KBM-7 (cell line): ENCODE measurements around the gene MIX23.

Experiments
- DNase-seq: peaks from one replicate; pipeline ENCODE4 v3.0.0-alpha.2; 2015
- in situ Hi-C: fragments of 300-500 bp; cut with MboI; formaldehyde crosslinking; loops from 2 replicates; pipeline ENCODE4 v1.14.3; 2020; ENCODE audit warnings: low sequenced_read_pairs, low pct_unique_long_range_greater_than_20kb, mixed read lengths

The MIX23 gene

DNA sequence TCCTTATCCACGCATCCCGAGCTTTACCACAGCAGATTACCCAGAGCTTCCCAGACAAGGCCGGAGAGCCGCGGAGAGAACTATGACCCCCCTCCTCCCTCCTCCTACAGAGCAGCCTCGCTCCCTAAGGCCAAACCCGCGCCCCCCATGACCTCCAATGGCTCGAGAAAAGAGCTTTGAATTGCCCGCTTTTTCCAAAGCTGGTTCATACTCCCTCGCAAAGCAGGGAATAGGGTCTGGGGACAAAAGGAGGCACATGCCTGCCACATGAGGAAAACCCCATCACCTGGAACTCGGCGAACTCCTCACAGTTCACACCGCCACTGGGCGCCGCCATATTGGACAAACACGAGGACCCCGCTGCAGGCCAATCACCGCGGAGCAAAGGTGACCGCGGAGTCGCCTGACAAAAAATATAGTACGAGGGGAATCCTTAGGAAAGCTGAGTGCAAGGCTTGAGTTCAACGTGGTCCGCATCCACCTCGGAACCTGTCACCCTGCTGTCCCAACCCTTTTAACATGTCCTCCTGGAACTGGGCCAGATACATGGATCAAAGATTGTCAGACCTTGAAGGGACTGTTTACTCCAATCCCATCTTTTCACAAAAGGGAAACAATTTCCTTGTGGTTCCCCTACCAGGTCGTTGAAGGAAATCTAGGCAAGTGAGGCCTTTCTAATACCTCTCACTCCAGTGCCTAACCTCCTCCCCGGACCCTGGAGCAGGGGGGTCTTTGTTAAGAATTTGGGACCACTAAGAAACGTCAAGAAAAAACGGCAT, at the start of gene MIX23:
MIX23 (minus strand) TSS at position 344 of the 779 bp plus-strand sequence; CDS start at position 337, 7 bp downstream.
- in situ Hi-C loops = no loop called here
- DNase-seq = peak; percentile 89

DNA sequence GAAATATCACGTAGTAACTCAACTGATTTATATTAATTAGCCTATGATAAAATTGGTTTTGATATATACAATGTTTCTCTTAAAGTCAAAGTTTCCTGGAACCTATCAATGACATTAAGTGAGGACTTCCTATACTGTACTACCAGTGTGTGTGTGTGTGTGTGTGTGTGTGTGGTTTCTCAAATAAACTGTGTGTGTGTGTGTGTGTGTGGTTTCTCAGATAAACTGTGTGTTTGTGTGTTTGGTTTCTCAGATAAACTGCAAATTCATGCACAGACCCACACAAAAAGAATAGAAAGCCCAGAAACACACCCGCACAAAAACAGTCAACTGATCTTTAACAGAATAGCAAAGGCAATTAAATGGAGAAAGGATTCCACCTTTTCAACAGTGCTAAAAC, 47.3 kb upstream of the MIX23 start:
- no peak for DNase-seq
- in situ Hi-C loops = no loop called here

DNA sequence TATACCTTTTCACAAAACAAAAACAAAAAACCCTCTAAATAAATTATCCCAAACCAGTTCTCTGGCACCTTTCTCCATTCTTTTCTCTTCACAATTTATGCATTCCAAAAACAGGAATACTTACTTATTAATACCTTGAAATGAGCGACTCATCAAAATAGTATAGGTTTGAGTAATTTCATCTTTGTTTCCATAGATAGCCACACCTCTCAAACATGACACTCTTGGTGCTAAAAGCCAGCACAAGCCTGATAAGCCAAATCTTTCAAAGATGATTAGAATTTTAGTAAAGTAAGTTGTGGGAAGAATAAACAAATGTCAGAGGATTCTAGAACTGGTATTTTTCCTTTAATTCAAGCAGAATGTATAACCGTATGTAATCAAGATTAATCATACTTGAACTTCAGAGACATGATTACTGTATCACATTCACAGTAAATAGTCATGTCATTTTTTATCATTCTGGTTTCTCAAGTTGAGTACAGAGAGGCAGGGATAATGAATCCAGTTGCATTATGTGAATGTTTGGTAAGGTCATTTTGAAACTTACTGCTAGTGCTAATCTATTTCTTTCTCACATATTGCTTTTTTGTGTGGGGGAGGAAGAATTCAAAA, 44.9 kb upstream of the MIX23 start:
- no peak for DNase-seq
- in situ Hi-C loops = no loop called here

DNA sequence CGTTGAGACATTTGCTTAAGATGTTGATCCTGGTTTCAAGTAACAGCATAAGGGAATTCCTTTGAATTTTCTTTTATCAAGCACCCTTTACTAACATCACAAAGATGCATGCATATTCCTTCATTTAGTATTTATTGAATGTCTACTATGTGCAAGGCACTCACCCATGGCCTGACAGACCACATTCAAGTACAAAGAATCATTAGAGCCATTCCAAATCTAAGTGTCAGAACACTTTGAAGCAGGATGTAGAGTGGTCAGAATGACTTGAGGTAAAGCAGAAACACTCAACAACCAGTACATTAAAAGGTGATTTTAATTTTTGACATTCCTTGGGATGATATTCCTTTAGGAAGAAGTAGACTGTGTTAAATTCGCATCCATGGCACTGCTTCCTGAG, 38.8 kb upstream of the MIX23 start:
- in situ Hi-C loops = no loop called here
- DNase-seq = no peak

DNA sequence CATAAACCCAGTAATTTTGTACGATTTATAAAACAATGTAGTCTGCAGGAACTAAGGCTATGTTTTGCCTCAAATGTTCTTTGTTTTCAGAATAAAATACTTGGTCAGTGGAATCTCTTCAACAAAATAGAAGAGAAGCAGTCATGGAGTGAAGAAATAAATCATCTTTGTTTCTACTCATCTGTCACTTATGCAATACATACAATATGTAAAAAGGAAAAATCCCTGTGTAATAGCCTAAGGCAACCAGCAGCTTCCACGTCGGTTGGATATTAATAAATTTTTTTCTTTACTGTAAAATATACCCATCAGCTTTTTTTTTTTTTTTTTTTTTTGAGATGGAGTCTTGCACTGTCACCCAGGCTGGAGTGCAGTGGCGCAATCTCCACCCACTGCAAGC, 38.1 kb upstream of the MIX23 start:
- DNase-seq = no peak
- in situ Hi-C loops = no loop called here

DNA sequence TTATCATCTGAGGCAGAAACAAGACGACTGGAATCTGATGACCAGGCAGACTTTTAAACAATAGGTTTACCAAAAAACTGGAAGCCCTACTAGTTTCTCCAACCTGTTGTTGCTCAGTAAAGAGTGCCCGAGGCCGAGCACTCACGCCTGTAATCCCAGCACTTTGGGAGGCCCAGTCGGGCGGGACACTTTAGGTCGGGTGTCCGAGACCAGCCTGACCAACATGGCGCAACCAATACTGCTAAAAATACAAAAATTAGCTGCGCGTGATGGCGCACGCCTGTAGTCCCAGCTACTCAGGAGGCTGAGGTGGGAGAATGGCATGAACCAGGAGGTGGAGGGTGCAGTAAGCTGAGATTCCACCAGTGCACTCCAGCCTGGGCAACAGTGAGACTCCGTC, 33.9 kb upstream of the MIX23 start:
- in situ Hi-C loops = no loop called here
- peak; percentile 12 for DNase-seq

DNA sequence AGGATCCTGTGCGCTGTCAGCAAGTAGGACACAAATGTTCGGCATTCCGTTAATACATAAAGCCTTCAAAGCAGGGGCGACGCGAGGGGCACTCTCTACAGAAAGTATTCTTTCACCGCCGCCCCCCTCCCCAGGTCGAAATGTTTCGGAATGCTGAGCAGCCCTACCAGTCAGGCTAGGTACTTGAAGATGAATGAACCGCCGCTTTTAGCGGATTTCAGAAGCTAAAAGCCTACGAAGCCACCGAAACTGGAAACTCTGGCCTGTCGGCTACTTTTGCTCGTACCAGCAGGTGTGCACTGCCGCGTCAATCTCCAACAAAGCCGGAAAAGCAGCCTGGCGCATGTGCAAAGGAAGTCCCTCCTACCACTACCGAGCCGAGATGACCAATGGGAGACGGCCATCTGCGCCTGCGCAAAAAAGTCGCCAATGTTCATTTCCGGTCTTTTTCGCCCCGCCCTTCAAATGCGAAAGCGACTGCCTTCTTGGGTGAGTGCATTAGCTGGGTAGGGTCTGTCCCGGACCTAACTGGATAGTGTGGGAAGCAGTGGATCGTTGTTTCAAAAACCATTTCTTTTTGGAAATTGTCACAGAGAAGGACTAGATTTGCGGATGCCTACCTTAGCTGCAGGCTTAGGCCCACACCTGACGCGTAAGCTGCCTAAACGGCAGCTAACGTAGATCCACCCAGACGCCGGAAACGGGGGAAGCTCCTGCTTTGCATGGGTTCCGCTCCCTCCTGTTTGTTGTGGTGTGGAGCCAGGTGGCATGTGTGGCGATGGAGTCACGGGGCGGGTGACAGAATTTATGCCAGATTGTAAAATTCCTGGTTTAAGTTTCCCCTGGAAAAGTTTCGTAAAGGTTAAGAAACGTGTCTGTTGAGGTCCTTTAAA, 33.0 kb upstream of the MIX23 start, which contains the start of gene WDR5B:
WDR5B (minus strand) TSS at position 301 of the 893 bp plus-strand sequence. CDS start 534 bp downstream, outside the sequence.
- peak; percentile 99 for DNase-seq
- in situ Hi-C loops = no loop called here

DNA sequence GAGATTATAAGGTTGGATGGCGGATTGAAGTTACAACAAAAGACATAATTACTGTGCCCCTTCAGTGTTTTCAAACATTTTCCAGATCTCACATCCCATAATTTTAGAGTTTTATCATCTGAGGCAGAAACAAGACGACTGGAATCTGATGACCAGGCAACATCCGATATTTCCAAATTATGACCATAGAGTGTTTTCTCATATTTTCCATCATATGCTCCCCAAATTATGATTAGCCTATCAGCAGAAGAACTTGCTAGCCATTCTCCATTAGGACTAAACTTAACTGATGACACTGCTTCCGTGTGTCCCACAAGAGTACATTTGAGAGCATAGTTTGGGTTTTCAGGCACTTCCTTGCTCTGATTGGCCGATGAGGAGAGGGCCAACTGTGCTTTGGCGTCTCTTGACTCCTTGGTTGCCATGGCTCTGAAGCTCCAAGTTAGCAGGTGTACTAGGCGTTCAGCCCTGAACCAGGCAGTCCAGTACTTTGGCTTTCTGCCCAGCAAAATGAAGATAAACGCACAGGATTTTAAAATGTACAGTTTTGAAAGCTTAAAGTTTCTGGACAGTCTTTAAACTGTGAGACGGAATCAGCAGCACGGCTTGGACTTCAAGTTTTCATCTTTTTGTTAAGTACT, 32.2 kb upstream of the MIX23 start:
- peak; percentile 55 for DNase-seq
- in situ Hi-C loops = no loop called here

DNA sequence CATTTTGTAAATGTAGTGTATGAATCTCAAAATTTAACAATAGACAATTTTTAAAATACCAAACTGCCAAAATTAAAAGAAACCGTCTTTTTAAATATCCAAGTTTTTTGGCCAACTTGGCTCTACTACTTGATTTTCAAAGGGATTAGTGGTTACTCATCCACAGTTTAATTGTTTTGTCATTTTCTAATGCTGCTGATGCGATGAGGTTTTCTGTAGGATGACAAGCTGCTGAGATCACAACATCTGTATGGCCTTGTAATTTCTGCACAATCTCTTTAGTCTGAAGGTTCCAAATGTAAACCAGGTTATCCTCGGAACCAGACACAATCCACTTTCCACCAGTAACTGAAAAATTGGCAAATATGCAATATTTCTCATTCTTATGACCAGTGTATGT, 31.4 kb upstream of the MIX23 start:
- in situ Hi-C loops = no loop called here
- DNase-seq = no peak

DNA sequence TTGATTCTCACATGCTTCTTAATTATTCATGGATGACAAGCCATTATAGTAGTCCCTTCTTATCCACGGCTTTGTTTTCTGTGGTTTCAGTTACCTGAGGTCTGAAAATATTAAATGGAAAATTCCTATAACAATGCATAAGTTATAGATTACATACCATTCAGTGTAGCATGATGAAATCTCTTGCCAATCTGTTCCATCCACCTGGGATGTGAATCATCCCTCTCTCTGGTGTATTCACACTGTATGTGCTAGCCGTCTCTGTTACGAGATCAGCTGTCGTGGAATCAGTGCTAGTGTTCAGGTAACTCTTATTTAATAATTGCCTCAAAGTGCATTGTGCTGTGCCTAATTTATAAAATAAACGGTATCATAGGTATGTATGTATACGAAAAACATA, 27.6 kb upstream of the MIX23 start:
- in situ Hi-C loops = no loop called here
- DNase-seq = no peak

DNA sequence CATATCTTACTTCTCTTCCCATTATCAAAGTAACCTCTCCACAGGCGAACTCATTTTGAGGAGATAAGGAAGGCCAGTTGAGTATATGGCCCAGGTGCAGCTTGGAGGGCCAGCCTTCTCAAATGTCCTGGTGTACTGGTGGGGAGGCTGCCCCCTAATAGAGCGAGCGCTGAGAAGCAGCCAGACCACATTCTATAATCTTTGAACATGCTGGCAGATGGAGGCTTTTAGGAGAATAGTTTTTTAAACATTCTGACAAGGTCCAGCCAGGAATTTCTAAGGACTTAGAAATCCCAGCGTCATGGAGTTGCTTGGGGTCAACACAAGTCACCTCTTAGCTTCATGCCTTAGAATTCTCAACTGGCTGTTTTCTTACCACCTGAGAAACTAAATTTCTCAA, 27.1 kb upstream of the MIX23 start:
- in situ Hi-C loops = no loop called here

DNA sequence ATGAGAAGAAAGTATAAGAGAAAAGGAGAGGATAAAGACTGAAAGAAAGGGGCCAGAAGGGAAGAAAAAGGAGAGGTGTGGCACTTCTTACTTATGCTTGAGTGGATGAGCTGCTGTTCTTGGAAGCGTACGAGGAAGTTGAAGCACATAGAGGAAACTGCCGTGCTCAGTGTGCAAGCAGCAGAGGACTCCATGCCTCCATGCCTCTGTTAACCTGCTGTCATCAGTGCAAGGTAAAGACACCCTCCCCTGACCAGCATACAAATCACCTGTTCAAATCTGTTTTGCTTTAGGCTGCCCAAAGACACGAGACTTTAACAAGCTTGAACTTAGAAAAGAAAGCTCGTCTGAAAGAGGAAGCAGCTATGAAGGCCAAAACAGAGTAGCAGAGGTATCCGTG, 26.4 kb upstream of the MIX23 start:
- DNase-seq = peak; percentile 69

More for the DNA sequence above, 27.1 kb upstream of the MIX23 start:
- DNase-seq = no peak

DNA sequence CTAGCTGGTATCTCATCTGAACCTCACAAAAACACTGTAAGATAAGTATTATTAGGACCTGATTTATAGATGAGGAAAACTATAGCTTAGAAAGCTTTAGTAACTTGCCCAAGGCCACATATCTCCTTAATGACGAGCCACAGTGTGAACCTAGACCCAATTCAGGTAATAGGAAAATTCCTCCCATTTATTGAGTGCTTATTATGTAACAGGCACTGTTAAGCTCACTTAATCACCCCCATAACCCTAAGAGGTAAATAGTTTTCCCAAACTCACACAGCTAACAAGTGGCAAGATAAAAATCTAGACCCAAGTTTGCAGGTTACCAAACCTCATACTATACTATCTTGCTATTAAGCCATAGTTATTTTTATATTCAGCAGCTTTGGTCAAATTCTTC, 24.9 kb upstream of the MIX23 start:
- DNase-seq = no peak
- in situ Hi-C loops = no loop called here

More for the DNA sequence above, 26.4 kb upstream of the MIX23 start:
- in situ Hi-C loops = no loop called here

DNA sequence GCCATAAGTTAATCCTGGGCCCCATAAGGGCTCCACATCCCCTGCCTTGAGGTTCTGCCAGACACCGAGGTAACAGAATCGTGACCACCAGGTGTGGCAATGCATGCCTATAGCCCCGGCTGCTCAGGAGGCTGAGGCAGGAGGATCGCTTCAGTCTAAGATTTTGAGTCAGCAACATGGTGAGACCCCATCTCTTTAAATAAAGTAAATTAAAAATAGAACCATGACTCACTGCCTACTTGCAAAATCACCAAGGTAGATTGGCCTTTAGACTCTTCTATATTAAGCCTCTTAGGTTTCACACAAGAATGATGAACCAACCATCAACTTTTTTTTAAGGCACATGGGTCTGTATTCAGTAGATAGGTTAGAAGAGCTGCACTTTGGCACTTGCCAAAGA, 23.2 kb upstream of the MIX23 start:
- no peak for DNase-seq
- in situ Hi-C loops = no loop called here

DNA sequence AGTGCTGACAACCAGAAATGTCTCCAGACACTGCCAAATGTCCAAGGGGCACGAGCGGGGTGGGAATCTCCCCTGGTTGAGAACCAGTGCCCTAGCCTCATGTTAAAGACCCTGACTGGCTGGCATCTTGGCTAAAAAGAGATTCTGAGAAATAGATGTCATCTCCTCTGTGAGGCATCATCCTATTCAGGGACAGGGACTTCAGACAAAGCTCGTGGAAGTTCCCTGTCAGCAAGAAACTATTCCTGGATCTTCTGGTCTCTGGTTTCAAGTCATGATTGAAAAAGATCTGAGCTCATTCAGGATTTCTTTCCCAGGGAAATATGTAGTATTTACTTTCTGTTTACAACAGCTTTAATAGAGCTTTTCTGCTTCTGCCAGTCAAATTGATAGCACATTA, 22.0 kb upstream of the MIX23 start:
- in situ Hi-C loops = no loop called here
- no peak for DNase-seq

DNA sequence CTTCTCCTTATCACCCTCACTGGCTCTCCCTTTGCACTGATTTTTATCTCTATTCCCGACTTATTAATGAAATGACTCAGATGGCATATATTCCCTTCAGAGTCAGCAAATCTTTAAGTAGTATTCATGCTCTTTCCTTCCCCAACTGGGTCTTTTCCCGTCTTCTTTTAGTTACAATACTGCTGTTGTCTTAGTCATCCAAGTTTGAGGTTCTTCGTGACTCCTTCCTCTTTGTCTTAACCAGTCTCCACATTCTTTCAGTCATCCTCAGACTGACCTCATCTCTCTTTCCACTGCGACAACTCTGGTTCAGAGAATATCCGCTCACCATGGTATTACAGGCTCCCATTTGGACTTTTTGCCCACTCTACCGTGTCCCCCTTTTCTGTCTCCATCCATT, 20.5 kb upstream of the MIX23 start:
- in situ Hi-C loops = no loop called here
- DNase-seq = no peak

DNA sequence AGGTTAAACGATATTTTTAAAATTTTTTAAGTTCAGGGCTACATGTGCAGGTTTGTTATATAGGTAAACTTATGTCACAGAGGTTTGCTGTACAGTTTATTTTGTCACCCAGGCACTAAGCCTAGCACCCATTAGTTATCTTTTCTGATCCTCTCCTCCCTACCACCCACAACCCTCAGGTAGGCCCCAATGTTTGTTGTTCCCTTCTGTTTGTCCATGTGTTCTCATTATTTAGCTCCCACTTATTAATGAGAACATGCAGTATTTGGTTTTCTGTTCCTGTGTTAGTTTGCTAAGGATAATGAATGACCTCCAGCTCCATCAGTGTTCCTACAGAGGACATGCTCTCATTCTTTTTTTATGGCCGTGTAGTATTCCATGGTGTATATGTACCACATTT, 15.9 kb upstream of the MIX23 start:
- in situ Hi-C loops = no loop called here
- DNase-seq = no peak

DNA sequence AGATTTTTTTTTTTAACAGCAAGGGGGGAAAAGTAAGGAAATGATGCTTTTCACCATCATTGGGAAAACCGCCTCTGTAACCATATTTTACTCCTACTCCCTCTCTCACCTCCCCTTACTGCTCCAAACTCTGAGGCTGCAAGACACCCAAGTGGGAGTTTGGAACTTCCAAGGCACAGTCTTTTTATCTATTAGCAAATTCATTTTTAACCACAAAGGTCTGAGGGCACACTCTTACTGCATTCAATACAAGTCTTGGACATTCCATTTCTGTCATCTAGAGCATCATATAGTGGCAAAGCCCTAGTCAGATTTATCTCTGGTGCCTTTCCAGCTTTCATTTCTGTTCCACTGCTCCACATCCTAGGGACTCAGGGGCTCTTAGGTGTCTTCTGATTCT, 14.2 kb upstream of the MIX23 start:
- in situ Hi-C loops = no loop called here
- no peak for DNase-seq

DNA sequence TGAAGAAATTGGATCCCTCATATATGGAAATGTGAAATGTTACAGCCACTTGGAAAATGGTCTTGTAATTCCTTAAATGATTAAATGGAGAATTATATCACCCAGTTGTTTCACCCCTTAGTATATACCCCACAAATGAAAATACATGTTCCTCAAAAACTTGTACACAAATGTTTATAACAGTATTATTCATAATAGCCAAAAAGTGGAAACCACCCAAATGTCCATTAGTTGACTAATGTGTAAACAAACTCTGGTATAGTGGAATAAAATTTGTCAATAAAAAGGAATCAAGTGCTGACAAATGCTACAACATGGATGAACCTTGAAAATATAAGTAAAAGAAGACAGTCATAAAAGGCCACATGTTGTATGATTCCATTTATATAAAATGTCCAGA, 13.5 kb upstream of the MIX23 start:
- DNase-seq = no peak
- in situ Hi-C loops = no loop called here
